HL-60/S4 (cell line): ENCODE measurements around the gene PDXDC1.
"Not testable (repeated sequence)": the region's sequence is repeated elsewhere in the genome, so short reads cannot be mapped to it uniquely, and the experiment has no call there.

Experiments
- in situ Hi-C: fragments of 300-500 bp; cut with MboI; formaldehyde crosslinking; loops from 2 replicates; pipeline ENCODE4 v1.14.3; 2022; ENCODE audit warnings: low sequenced_read_pairs

Gene PDXDC1

GRCh38 chr16:15035163-15035729, 60.4 kb downstream of the PDXDC1 start:
- in situ Hi-C loops, result no loop called here

DNA sequence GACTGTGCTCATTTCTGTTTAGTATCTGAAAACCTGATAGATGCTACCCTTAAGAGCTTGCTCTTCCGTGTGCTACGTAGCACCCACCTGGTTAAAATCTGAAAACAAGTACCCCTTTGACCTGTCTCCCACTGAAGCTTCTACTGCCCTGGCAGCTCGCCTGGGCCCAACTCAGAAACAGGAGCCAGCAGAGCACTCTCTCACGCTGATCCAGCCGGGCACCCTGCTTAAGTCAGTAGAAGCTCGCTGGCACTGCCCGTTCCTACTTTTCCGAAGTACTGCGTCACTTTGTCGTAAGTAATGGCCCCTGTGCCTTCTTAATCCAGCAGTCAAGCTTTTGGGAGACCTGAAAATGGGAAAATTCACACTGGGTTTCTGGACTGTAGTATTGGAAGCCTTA, 62.2 kb downstream of the PDXDC1 start:
- in situ Hi-C loops, result no loop called here

GRCh38 chr16:15037745-15038144, 62.9 kb downstream of the PDXDC1 start:
- in situ Hi-C loops, result no loop called here

GRCh38 chr16:15038689-15039088, 63.9 kb downstream of the PDXDC1 start:
- in situ Hi-C loops, result no loop called here

- in situ Hi-C loops, result no loop called here
These were observed 66.6 kb downstream of the PDXDC1 start for GRCh38 chr16:15041271-15042004.

- in situ Hi-C loops, result no loop called here
These were observed 68.5 kb downstream of the PDXDC1 start for GRCh38 chr16:15043344-15043743.

DNA sequence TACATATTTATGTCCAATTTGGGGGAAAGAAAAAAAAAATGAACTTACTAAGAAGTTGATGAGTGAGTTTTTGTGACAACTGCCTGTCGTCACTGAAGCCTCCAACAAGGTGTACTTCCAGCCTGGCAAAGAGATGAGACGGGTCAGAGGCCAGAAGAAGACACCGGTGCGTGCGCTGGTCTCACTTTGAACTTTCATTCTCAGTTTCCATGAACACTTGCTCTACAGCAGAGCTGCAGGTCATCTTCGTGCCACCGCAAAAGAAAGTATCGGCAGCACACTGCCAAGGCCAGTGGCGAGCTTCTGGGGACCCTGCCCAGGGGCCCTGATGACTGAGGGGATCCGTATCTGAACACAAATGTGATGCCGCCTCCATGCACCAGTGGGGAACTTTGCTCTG, 69.5 kb downstream of the PDXDC1 start:
- in situ Hi-C loops, result no loop called here

GRCh38 chr16:15045270-15045669, 70.4 kb downstream of the PDXDC1 start:
- in situ Hi-C loops, result not testable (repeated sequence)

- in situ Hi-C loops, result no loop called here
These were observed 72.0 kb downstream of the PDXDC1 start for GRCh38 chr16:15046692-15047376.

GRCh38 chr16:15049581-15050180, 74.9 kb downstream of the PDXDC1 start:
- in situ Hi-C loops, result no loop called here

GRCh38 chr16:15050440-15050839, 75.6 kb downstream of the PDXDC1 start:
- in situ Hi-C loops, result not testable (repeated sequence)

DNA sequence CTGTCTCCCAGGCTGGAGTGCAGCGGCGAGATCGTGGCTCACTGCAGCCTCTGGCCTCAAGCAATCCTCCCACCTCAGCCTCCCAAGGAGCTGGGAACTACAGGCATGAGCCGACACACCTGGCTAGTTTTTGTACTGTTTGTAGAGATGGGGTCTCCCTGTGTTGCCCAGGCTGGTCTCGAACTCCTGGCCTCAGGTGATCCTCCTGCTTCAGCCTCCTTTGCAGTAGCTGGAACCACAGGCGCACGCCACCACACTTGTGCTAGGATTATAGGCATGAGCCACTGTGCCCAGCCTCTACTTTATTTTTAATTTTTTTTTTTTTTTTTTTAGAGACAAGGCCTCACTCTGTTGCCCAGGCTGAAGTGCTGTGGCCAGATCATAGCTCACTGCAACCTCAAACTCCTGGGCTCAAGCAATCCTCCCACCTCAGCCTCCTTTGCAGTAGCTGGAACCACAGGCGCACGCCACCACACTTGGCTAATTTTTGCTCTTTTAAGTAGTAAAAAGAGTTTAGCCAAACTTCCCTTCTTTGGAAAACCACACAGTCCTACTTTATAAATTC, 76.6 kb downstream of the PDXDC1 start:
- in situ Hi-C loops, result no loop called here

- in situ Hi-C loops, result no loop called here
These were observed 78.1 kb downstream of the PDXDC1 start for GRCh38 chr16:15052747-15053476.

- in situ Hi-C loops, result no loop called here
These were observed 79.1 kb downstream of the PDXDC1 start for GRCh38 chr16:15053904-15054303.

DNA sequence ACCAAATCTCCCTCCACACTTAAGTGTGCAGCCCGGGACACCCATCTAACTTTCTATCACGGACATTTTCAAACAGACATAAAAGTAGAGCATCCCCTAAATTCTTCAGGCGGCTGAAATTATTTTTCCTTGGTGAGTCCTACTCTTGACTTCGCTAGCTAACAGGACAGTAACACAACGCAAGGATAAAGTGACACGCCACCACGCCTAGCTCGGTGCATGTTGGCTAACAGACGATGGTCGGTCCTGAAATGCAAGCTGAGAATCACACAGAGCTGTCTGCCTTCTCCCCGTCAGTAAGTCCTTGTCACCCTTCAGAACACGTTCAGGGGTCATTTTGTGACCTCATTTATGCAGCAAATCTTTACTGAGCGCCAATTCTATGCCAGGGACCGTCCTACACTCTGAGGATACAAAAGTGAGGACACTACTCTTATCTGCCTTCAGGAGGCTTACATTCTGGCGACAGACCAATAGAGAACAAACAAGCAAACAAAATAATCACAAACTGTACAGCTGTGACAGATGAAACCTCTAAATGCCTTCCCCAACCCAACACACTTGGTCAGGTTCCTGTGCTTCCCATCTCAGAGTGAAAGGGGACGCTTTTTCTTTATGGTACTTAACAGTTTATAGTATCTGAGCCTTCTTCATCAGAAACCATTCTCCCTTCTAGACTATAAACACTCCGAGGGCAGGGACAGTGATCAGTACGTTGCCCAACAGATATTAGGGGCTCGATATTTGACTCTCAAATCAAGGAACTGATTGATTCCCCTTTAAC, 79.7 kb downstream of the PDXDC1 start:
- in situ Hi-C loops, result no loop called here

- in situ Hi-C loops, result no loop called here
These were observed 80.6 kb downstream of the PDXDC1 start for GRCh38 chr16:15055141-15056053.

DNA sequence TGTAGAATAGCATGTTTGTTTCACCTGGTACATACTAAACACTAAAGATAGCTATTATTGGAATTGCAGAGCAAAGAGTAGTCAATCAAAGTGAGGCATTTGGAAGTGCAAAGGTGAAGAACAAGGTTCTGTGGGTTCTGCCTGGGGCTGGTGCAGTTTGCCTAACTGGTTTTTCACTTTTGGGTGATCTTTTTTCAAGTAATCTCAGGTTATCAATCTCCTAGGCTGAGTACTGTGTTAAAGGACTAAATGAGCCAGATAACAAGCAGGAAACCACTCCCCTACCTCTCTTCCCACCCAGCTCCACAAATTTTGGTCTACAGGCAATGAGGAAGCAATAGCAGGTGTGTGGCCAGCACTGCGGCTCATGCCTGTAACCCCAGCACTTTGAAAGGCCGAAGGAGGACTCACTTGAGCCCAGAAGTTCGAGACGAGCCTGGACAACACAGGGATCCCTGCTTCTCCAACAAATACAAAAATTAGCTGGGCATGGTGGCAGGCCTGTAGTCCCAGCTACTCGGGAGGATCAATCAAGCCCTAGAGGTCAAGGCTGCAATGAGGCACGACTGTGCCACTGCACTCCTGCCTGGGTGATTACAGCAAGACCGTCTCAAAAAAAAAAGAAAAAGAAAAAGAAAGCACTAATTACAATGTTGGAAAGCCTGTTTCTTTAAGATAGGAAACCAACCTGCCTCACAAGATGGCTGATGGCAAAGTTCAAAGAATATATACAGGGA, 83.0 kb downstream of the PDXDC1 start:
- in situ Hi-C loops, result no loop called here

GRCh38 chr16:15059324-15059723, 84.5 kb downstream of the PDXDC1 start:
- in situ Hi-C loops, result no loop called here
